IPS-NIHi7 (cell line): ENCODE measurements around the gene CGB3.

ENCODE experiments used
- DNase-seq: peaks from one replicate; pipeline ENCODE4 v3.0.0; 2012; ENCODE audit warnings: mixed read lengths; ENCODE audit errors: extremely low spot score

Gene CGB3

DNA sequence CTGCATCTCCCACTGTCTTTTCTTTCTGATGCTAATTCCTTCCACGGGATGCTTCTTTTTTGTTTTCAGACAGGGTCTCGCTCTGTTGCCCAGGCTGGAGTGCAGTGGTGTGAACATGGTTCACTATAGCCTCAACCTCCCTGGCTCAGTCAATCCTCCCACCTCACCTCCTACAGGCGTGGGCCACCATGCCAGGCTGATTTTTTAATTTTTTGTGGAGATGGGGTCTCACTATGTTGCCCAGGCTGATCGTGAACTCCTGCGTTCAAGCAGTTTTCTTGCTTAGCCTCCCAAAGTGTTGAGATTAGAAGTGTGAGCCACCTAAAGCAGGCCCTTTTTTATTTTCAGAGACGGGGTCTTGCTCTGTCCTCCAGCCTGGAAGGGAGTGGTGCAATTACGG, 35.8 kb downstream of the CGB3 start:
- no peak for DNase-seq

DNA sequence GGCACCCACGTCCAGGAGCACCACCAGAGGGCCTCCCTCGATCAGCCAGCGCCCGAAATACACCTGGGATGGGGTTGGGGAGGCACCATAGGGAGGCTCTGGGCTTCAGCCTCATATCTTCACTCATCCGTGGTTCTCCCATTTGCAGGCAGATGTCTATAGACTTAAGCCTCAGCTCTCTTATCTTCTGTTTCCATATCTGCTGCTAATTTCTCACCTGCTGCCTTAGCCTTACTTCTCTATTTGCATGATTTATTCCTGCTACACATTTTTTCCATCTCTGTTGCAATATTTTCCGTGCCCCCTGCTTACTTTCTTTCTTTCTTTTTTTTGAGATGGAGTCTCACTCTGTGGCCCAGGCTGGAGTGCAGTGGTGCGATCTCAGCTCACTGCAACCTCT, 36.8 kb downstream of the CGB3 start:
- DNase-seq, result no peak

DNA sequence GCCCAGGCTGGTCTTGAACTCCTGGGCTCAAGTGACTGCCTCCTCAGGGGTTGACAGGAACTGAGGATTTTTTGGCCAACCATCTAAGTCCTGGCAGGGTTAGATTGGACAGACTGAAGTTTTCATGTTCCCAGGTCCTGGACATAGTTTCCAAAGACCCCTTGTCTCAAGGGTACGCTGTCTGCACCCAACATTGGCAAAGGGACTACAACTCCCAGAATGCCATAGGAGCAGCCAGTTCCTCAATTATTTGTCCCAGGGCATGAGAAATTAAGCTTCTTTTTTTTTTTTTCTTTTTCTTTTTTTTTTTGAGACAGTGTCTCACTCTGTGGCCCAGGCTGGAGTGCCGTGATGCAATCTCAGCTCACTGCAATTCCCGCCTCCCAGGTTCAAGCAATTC, 37.9 kb downstream of the CGB3 start:
- no peak for DNase-seq

DNA sequence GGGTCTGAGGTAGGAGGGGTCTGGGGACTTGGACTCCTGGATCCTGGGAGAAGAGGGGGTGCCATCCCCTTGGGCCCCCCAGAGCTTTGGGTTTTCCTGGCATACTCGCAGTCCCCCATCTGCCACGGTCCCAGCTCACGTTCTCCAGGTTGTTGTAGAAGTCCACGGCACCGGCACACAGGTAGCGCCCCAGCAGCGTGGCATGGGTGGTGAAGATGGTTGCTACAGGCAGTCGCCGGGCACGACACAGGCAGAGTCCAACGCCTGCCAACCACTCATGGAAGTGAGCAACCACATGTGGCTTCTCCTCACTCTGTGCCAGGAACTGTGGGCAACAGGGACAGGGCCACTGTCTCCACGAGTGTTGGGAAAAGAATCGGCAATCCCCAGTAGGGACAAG, 38.4 kb downstream of the CGB3 start:
- DNase-seq, result no peak

DNA sequence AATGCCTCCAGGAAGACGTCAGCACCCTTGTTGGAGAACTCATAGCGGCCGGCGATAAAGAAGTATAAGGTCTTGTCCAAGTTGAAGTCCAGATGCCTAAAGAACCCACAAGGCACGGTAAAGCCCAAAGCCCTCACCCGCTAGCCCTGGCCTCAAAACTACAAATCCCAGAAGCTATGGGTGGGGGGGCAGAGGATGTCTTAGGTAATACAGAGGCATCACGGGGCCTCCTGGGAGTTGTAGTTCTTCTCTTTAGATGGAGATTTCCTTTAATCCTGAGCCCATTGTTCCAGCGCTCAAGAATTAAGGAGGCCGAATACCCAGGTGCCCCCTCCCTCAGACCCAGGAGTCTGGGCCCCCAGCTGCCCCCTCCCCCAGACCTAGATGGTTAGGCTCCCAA, 41.9 kb downstream of the CGB3 start:
- no peak for DNase-seq

DNA sequence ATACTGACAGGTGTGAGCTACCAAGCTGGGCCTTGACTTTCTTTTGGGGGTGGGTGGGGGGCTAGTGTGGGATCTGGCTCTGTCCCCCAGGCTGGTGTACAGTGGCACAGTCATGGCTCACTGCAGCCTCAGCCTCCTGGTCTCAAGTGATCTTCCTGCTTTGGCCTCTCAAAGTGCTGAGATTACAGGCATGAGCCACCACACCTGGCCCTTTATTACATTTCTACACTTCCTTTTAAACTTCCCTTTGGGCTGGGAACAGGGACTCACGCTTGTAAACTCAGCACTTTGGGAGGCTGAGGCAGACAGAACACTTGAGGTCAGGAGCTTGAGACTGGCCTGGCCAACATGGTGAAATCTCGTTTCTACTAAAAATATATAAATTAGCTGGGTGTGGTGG, 47.1 kb downstream of the CGB3 start:
- DNase-seq, result no peak

DNA sequence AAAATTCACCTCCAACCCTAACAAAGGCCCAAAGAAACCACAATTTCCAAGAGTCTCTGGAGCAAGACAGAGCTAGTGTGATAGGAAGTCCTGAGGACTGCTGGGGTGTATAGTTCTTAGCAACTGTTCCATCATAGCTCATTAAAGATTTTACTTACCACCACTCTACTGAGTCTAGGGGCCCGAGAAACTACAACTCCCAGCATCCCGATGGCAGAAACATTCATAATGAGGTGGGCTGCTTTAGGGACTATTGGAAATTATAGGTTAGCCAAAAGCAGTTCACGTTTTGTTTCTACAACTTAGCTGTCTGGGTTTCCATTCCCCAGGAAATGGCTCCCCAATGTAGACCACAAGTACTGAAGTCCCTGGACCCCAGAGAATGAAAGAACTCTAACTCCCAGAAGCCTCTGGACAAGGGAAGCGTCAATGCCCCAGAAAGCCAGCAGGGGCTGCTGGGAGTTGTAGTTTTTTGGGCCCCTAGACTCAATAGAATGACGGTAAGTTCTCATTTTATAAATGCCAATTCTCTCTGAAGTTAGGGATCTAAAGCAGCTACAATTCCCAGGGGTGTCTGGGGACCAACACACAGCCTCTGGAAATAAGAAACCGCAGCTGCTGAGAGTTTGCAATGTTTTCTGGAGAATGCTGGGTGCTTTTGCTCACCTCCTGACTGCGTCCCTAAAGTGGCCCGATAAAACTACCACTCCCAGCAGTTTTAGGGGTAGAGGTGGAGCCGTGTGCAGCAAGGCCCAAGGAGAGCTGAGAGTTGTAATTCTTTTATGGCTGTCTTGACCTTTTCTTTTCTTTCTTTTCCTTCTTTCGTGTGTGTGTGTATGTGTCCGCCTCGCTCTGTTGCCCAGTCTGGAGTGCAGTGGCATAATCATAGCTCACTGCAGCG, 47.9 kb downstream of the CGB3 start:
- DNase-seq, result peak; percentile 60
